ENCODE results near the gene DGKZ.
"Not testable (repeated sequence)": the region's sequence is repeated elsewhere in the genome, so short reads cannot be mapped to it uniquely, and the experiment has no call there.

Gene DGKZ

GRCh38 chr11:46376258-46377050, 29.2 kb downstream of the DGKZ start:
- TF ChIP-seq CTCF (IDR thresholded peaks at IDR 0.05; ENCODE audit: extremely low read depth, missing control alignments), result no peak
- DNase-seq (ENCODE audit: low spot score), result no peak

- no peak for TF ChIP-seq CTCF (IDR thresholded peaks at IDR 0.05; ENCODE audit: extremely low read depth, missing control alignments)
- DNase-seq (ENCODE audit: low spot score), result no peak
These were observed 30.0 kb downstream of the DGKZ start for GRCh38 chr11:46377290-46377689.

DNA sequence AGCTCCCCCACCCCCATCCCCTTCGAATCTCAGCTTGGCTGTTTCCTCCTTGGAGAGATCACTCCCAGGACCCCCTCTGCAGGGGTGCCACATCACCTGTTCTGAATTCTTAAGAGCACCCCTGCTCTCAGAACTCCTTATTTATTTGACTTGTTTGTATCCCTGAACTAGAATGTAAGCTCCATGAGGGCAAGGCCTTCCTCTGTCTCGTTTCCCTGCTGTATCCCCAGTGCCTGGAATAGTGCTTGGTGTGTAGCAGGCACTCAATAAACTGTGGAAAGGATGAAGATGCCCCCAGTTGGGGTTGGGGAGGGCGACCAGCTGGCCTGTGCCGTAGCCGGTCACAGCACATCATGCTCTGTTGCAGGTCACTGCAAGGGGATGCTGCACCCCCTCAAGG, 30.6 kb downstream of the DGKZ start:
- no peak for DNase-seq (ENCODE audit: low spot score)

DNA sequence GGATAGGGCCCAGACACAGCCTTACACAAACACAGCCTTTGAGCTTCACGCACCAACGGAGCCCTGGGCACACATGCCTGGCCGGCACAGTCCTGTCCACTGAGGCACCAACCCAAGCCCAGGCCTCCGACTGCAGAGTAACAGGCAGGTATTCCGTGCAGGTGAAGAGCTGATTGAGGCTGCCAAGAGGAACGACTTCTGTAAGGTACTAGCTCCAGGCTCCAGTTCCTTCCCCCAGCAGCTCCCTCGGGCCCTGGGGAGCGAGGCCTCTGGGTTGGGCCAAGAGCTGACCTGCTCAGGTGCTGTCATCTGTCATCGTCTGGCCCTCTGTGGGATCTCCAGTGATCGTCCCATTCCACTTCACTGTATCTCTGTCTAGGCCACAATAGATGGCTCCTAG, 31.0 kb downstream of the DGKZ start:
- no peak for TF ChIP-seq CTCF (IDR thresholded peaks at IDR 0.05; ENCODE audit: extremely low read depth, missing control alignments)
- DNase-seq (ENCODE audit: low spot score), result no peak

More for the DNA sequence above, 30.6 kb downstream of the DGKZ start:
- TF ChIP-seq CTCF (IDR thresholded peaks at IDR 0.05; ENCODE audit: extremely low read depth, missing control alignments), result no peak

DNA sequence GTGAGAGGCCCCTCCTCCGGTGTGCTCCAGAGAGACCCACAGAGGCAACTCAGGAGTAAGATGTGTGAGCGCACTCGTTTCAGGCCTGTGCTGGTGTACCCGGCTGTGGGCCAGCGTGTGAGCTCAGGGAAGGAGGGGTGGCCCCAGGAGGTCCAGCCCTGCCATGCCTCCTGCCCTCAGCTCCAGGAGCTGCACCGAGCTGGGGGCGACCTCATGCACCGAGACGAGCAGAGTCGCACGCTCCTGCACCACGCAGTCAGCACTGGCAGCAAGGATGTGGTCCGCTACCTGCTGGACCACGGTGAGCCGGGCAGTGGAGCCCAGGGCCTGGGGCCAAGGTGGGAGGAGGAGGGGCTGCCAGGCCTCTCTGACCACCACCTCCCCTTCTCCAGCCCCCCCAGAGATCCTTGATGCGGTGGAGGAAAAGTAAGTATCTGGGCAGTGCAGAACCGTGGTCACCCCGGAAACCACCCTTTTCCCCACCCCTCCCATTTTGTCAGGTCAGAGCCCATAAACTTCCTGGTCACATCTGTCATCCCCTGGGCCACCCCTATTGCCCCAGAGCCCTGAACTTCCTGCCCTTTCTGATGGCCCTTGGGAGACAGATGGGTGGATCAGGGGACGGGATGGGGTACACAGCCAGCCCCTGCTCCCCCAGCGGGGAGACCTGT, 31.7 kb downstream of the DGKZ start:
- no peak for DNase-seq (ENCODE audit: low spot score)
- TF ChIP-seq CTCF (IDR thresholded peaks at IDR 0.05; ENCODE audit: extremely low read depth, missing control alignments), result no peak

DNA sequence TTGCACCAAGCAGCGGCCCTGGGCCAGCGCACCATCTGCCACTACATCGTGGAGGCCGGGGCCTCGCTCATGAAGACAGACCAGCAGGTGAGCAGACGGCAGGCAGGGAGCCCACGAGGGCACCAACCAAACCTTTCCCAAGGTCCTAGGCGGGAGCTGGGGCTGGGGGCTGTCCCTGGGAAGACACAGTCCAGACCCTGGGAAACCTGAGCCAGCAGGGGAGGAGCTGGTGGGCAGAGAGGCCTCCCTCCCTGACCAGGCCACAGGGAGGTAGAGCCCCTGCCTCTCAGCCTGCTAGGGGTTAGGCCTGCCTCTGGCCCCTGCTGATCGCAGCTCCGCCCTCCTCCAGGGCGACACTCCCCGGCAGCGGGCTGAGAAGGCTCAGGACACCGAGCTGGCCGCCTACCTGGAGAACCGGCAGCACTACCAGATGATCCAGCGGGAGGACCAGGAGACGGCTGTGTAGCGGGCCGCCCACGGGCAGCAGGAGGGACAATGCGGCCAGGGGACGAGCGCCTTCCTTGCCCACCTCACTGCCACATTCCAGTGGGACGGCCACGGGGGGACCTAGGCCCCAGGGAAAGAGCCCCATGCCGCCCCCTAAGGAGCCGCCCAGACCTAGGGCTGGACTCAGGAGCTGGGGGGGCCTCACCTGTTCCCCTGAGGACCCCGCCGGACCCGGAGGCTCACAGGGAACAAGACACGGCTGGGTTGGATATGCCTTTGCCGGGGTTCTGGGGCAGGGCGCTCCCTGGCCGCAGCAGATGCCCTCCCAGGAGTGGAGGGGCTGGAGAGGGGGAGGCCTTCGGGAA, 32.4 kb downstream of the DGKZ start:
- not testable (repeated sequence) for DNase-seq (ENCODE audit: low spot score)

DNA sequence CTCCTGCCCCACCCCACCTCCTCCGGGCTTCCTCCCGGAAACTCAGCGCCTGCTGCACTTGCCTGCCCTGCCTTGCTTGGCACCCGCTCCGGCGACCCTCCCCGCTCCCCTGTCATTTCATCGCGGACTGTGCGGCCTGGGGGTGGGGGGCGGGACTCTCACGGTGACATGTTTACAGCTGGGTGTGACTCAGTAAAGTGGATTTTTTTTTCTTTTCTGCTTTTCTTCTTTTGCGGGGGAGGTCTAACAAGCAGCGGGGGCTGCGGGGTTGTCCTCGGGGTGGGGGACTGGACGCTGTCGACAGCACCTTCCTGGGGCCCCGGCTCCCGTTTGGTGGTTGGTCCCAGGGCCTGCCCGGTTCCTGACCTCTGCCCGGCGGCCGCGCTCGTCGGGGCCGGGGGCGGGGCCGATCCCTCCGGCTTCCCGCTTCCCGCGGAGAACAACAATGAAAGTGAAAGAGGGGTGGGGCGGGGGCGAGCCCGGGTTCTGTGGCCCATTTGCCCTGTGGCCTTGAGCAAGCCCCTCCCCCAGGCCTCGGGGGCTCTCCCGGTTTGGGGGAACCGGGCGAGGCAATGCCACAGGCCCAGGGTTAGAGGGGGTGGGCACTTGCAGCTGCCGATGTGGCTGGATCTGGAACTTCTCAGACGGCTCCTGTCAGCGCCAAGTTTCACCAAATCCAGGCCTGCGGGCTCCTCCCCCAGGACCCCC, 33.2 kb downstream of the DGKZ start:
- no peak for TF ChIP-seq CTCF (IDR thresholded peaks at IDR 0.05; ENCODE audit: extremely low read depth, missing control alignments)
- peak; percentile 87 for DNase-seq (ENCODE audit: low spot score)

Measured in GM20000 (cell line).